GM18505 (cell line): Measurements from ENCODE around the gene TTC9C.

ENCODE experiments used
- ATAC-seq: cut with Tn5 transposase; IDR thresholded peaks from one replicate; pipeline ENCODE4 v1.9.1; 2021; ENCODE audit not compliant: unreplicated experiment
- POLR2A ChIP-seq: IDR thresholded peaks from 4 replicates; pipeline ENCODE4 v1.6.1; 2011; ENCODE audit warnings: borderline replicate concordance; ENCODE audit not compliant: insufficient read depth, insufficient read length; ENCODE audit errors: extremely low read depth

Gene TTC9C

GRCh38 chr11:62778441-62778840 is 50.2 kb downstream of the TTC9C start:
- no peak for ATAC-seq
- no peak for TF ChIP-seq POLR2A

GRCh38 chr11:62782753-62783152 is 54.5 kb downstream of the TTC9C start:
- ATAC-seq = no peak
- TF ChIP-seq POLR2A = no peak

- no peak for TF ChIP-seq POLR2A
- ATAC-seq = peak; percentile 65
Measured at GRCh38 chr11:62786318-62787004, 58.2 kb downstream of the TTC9C start.

- peak; percentile 98 for TF ChIP-seq POLR2A
- ATAC-seq = peak; percentile 56
Measured at GRCh38 chr11:62787005-62787759, 58.9 kb downstream of the TTC9C start, which contains the start of gene TMEM179B. Gene TMEM179B (plus strand): TSS chr11:62787402. CDS start chr11:62787432, 30 bp downstream.
